K562 (cell line): ENCODE results near the gene ARV1. TPM values are rescaled to one million over a fixed set of nuclear protein-coding genes. Genes with fewer than 3 reads are reported as not detected.

Source experiments
- CEBPG ChIP-seq, 3 experiments: fragments of 200-800 bp in 1 of 3; sonication (Bioruptor generic) in 1 of 3; sonication (generic) in 1 of 3; formaldehyde crosslinking in 1 of 3; IDR thresholded peaks in 2 of 3; conservative IDR thresholded peaks in 1 of 3; 2 replicates each; pipeline versions ENCODE4 v1.6.1 to v1.8.0; 2016 to 2022; ENCODE audit warnings: missing compliant biosample characterization in 2 of 3, missing genetic modification characterization in 2 of 3, mild to moderate bottlenecking in 1 of 3, missing genetic modification reagents in 1 of 3
- ELF1 ChIP-seq: fragments of 200-800 bp; sonication (Bioruptor generic); IDR thresholded peaks from 2 replicates; pipeline ENCODE4 v1.6.1; 2016; ENCODE audit warnings: missing genetic modification characterization, missing compliant biosample characterization
- FOSL1 ChIP-seq: fragments of 200-800 bp; sonication (Bioruptor generic); conservative IDR thresholded peaks from 2 replicates; pipeline ENCODE4 v1.6.1; 2016; ENCODE audit warnings: missing genetic modification characterization, missing compliant biosample characterization
- IRF2 ChIP-seq: sonication (generic); formaldehyde crosslinking; IDR thresholded peaks from 2 replicates; pipeline ENCODE4 v1.8.1; 2022; ENCODE audit warnings: mild to moderate bottlenecking, missing genetic modification reagents
- PYGO2 ChIP-seq: fragments of 450-650 bp; IDR thresholded peaks from 2 replicates; pipeline ENCODE4 v1.6.1; 2016; ENCODE audit warnings: mild to moderate bottlenecking, missing genetic modification characterization, moderate library complexity, missing compliant biosample characterization
- YY1 ChIP-seq, 3 experiments: IDR thresholded peaks; 2 replicates each; pipeline ENCODE4 v1.6.1; 2011; ENCODE audit warnings: low read length in 2 of 3, mild to moderate bottlenecking in 2 of 3, moderate library complexity in 2 of 3, borderline replicate concordance in 1 of 3, control low read depth in 1 of 3, low read depth in 1 of 3; ENCODE audit not compliant: insufficient read depth in 3 of 3, insufficient replicate concordance in 2 of 3, control insufficient read depth in 1 of 3, insufficient read length in 1 of 3; ENCODE audit errors: extremely low read depth in 1 of 3
- ZC3H8 ChIP-seq: fragments of 450-650 bp; IDR thresholded peaks from 2 replicates; pipeline ENCODE4 v1.6.1; 2017
- polyA plus RNA-seq, 8 experiments: library from polyadenylated mRNA; depleted of rRNA in 4 of 8; stranded (reverse) in 5 of 8; unstranded in 3 of 8; fragments of >200 nt; fragmentation: Nextera tagmentation in 2 of 8; fragmentation: Illumina TruSeq in 1 of 8; extraction: Ambion mirVana in 2 of 8; extraction: Trizol in 1 of 8; gene quantifications; 2 replicates each; pipeline versions ENCODE4 v1.2.1 to v1.2.3, GENCODE V29; 2011 to 2014; ENCODE audit warnings: inconsistent platforms in 1 of 8, missing spikeins in 1 of 8
- total RNA-seq, 7 experiments: library from RNA; depleted of rRNA in 6 of 7; stranded (reverse); fragments of >200 nt in 6 of 7; fragmentation: Illumina TruSeq in 2 of 7; extraction: Trizol in 2 of 7; gene quantifications; 2 replicates each; pipeline versions ENCODE4 v1.2.1 to v1.2.3, GENCODE V29; 2011 to 2021; ENCODE audit warnings: low replicate concordance in 1 of 7
- TF ChIP-seq, protein P1 (sequence below): sonication (generic); formaldehyde crosslinking; IDR thresholded peaks from 2 replicates; pipeline ENCODE4 v1.8.1; 2023; ENCODE audit warnings: missing genetic modification reagents, mild to moderate bottlenecking, borderline replicate concordance
- TF ChIP-seq, protein P2 (sequence below), 2 experiments: fragments of 200-800 bp in 1 of 2; sonication (Bioruptor generic) in 1 of 2; sonication (generic) in 1 of 2; formaldehyde crosslinking in 1 of 2; IDR thresholded peaks in 1 of 2; conservative IDR thresholded peaks in 1 of 2; 2 replicates each; pipeline versions ENCODE4 v1.5.0 to v1.6.1; 2016 to 2020; ENCODE audit warnings: missing compliant biosample characterization in 1 of 2, missing genetic modification characterization in 1 of 2, missing genetic modification reagents in 1 of 2
- TF ChIP-seq, protein P3 (sequence below): fragments of 450-650 bp; IDR thresholded peaks from 2 replicates; pipeline ENCODE4 v1.6.1; 2016; ENCODE audit warnings: borderline replicate concordance

Gene ARV1
- total and polyA plus RNA-seq, 9 of the 15 experiments (the other 6 are each of a cell fraction or from before 2014, with no cell fraction given) = 54.8 to 139 (median 74.0) TPM

DNA sequence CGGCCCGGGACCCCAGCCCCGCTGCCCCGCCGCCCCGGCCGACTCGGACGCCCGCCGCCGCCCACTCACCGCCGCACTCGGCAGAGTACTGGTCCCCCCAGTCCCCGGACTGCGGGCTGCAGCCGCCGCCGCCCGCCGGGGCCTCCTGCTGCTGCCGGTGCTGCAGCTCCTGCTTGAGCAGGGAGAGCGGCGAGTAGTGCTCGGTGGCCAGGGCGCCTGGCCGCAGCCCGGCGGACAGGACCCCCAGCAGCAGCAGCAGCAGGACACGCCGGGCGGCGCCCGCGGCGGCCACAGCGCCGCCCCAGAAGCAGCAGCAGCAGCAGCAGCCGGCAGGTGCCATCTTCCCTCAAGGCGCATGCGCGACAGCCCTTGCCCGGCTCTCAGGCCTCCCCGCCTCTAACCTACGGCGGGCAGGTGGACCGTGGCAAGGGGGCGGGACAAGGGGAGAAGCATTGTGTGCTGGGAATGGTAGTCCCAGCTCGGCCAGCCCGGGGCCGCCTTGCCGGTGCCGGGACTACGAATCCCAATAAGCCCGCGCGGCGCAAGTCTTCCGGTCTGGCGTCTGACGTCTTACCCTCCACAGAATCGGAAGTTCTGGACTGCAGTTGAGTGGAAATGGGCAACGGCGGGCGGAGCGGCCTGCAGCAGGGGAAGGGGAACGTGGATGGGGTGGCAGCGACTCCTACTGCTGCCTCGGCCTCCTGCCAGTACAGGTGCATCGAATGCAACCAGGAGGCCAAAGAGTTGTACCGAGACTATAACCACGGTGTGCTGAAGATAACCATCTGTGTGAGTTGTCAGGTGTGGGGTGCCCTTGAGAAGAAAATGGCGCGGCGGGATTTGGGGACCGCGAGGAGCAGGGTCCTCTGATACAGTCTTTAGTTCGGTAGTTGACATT, at the start of gene ARV1, which contains the start of gene TTC13 (continued):
- TF ChIP-seq, protein P1, sequence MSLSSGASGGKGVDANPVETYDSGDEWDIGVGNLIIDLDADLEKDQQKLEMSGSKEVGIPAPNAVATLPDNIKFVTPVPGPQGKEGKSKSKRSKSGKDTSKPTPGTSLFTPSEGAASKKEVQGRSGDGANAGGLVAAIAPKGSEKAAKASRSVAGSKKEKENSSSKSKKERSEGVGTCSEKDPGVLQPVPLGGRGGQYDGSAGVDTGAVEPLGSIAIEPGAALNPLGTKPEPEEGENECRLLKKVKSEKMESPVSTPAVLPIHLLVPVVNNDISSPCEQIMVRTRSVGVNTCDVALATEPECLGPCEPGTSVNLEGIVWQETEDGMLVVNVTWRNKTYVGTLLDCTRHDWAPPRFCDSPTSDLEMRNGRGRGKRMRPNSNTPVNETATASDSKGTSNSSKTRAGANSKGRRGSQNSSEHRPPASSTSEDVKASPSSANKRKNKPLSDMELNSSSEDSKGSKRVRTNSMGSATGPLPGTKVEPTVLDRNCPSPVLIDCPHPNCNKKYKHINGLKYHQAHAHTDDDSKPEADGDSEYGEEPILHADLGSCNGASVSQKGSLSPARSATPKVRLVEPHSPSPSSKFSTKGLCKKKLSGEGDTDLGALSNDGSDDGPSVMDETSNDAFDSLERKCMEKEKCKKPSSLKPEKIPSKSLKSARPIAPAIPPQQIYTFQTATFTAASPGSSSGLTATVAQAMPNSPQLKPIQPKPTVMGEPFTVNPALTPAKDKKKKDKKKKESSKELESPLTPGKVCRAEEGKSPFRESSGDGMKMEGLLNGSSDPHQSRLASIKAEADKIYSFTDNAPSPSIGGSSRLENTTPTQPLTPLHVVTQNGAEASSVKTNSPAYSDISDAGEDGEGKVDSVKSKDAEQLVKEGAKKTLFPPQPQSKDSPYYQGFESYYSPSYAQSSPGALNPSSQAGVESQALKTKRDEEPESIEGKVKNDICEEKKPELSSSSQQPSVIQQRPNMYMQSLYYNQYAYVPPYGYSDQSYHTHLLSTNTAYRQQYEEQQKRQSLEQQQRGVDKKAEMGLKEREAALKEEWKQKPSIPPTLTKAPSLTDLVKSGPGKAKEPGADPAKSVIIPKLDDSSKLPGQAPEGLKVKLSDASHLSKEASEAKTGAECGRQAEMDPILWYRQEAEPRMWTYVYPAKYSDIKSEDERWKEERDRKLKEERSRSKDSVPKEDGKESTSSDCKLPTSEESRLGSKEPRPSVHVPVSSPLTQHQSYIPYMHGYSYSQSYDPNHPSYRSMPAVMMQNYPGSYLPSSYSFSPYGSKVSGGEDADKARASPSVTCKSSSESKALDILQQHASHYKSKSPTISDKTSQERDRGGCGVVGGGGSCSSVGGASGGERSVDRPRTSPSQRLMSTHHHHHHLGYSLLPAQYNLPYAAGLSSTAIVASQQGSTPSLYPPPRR = 0 out of 2 replicates have a peak, but pooled peaks have one; percentile 6
- no peak for TF ChIP-seq FOSL1 (tag)
- TF ChIP-seq CEBPG (CRISPR knock-in tag; IDR thresholded peaks at IDR 0.05) = peak; percentile 28; the same call in 1 of the 2 replicates
- no peak for TF ChIP-seq CEBPG (tag; conservative IDR thresholded peaks at IDR 0.05 in 1 of 2, IDR thresholded peaks at IDR 0.05 in 1 of 2)
- TF ChIP-seq PYGO2 (tag) = no peak
- 0 out of 2 replicates have a peak, but pooled peaks have one; percentile 19 for TF ChIP-seq ZC3H8
- no peak for TF ChIP-seq IRF2
- peak; percentile 99 for TF ChIP-seq ELF1 (tag)
- TF ChIP-seq, protein P2, sequence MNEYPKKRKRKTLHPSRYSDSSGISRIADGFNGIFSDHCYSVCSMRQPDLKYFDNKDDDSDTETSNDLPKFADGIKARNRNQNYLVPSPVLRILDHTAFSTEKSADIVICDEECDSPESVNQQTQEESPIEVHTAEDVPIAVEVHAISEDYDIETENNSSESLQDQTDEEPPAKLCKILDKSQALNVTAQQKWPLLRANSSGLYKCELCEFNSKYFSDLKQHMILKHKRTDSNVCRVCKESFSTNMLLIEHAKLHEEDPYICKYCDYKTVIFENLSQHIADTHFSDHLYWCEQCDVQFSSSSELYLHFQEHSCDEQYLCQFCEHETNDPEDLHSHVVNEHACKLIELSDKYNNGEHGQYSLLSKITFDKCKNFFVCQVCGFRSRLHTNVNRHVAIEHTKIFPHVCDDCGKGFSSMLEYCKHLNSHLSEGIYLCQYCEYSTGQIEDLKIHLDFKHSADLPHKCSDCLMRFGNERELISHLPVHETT (CRISPR knock-in tag; conservative IDR thresholded peaks at IDR 0.05 in 1 of 2, IDR thresholded peaks at IDR 0.05 in 1 of 2) = peak in 1 of 2 experiments; percentile 81; a peak in 2 of 4 replicates
- peak; percentile 54 to 88 (median 70) for TF ChIP-seq YY1 (IDR thresholded peaks at IDR 0.05; ENCODE audit: borderline replicate concordance in 1 of 3, control insufficient read depth in 1 of 3, extremely low read depth in 1 of 3, insufficient read depth in 3 of 3, insufficient read length in 1 of 3, insufficient replicate concordance in 2 of 3, low read depth in 1 of 3, low read length in 2 of 3)
- TF ChIP-seq, protein P3, sequence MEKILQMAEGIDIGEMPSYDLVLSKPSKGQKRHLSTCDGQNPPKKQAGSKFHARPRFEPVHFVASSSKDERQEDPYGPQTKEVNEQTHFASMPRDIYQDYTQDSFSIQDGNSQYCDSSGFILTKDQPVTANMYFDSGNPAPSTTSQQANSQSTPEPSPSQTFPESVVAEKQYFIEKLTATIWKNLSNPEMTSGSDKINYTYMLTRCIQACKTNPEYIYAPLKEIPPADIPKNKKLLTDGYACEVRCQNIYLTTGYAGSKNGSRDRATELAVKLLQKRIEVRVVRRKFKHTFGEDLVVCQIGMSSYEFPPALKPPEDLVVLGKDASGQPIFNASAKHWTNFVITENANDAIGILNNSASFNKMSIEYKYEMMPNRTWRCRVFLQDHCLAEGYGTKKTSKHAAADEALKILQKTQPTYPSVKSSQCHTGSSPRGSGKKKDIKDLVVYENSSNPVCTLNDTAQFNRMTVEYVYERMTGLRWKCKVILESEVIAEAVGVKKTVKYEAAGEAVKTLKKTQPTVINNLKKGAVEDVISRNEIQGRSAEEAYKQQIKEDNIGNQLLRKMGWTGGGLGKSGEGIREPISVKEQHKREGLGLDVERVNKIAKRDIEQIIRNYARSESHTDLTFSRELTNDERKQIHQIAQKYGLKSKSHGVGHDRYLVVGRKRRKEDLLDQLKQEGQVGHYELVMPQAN = peak; percentile 90
